Measurements from ENCODE around the gene ABCA1.

ABCA1 gene

DNA sequence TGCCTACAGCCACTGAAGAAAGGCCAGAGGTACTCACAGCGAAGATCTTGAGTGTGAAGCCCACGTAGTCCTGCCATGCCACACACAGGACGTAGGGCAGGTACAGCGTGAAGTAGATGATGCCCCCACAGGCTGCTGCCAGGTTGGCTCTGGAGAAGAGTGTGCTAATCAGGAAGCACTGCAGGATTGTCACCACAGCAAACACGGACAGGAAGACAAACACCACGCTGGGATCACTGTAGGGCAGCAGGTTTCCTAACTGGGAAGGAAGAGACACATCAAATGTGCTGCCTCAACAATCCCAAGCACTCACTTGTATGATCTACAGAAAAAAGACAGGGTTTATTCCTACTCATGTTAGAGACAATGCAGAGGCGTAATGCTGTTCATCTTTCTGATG, 101.0 kb downstream of the ABCA1 start:
- no peak overlapping the region for H3K4me3 ChIP-seq (ENCODE audit: low read depth, low read length, poor library complexity, severe bottlenecking)
- no peaks in the 10 kb centered on the region for H3K4me1 ChIP-seq (ENCODE audit: insufficient read depth, low read length, severe bottlenecking)
- no peaks in the 10 kb centered on the region for H3K79me2 ChIP-seq (ENCODE audit: insufficient read depth, low read length)
- no peaks in the 10 kb centered on the region for H3K9me3 ChIP-seq (ENCODE audit: low read length)
- no peak overlapping the region for H3K4me2 ChIP-seq (ENCODE audit: low read length)
- no peaks in the 10 kb centered on the region for H3F3A ChIP-seq (ENCODE audit: insufficient read depth, low read length)
- peaks cover 12% of the 10 kb centered on the region; the same call in 1 of the 2 replicates for H3K36me3 ChIP-seq (ENCODE audit: insufficient read depth, low read length)
- no peaks in the 10 kb centered on the region for H3K27me3 ChIP-seq (ENCODE audit: insufficient read depth, low read length)
- no peaks in the 10 kb centered on the region for H3K9me2 ChIP-seq (ENCODE audit: low read depth, low read length)
- no peak overlapping the region for H3K9ac ChIP-seq (ENCODE audit: low read length)
- no peak overlapping the region for H3K27ac ChIP-seq (ENCODE audit: low read depth, low read length, poor library complexity, severe bottlenecking)
- no peak overlapping the region for H2AFZ ChIP-seq (ENCODE audit: low read length)
- H4K20me1 ChIP-seq (ENCODE audit: insufficient read depth, low read length): no peaks in the 10 kb centered on the region
- TF ChIP-seq CTCF (IDR thresholded peaks at IDR 0.05; ENCODE audit: low read length): no peak
- no peak for TF ChIP-seq EZH2 (IDR thresholded peaks at IDR 0.05; ENCODE audit: borderline replicate concordance, low read length)

- peaks cover 8% of the 10 kb centered on the region; the same call in 1 of the 2 replicates for H3K36me3 ChIP-seq (ENCODE audit: insufficient read depth, low read length)
- no peaks in the 10 kb centered on the region for H3K79me2 ChIP-seq (ENCODE audit: insufficient read depth, low read length)
- H3F3A ChIP-seq (ENCODE audit: insufficient read depth, low read length): no peaks in the 10 kb centered on the region
Observed at GRCh38 chr9:104826079-104826775, 101.7 kb downstream of the ABCA1 start.

DNA sequence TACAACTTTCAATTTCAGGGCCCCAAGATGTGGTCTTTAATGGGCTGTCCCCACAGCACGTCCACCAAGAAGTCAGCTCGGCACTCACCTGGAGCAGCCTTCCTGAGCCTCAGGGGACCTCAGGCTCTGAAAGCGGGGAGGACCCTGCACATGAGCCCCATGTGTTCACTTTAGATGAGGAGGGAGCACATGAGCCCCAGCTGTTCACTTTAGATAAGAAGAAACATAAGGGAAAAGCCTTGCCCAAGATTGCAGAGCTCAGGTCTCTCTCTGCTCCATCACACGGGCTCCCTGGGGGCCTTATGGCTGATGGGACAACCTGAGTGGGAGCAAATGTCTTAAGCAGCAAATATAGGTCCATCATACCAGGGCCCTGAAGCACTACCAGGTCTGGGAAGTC, 107.6 kb downstream of the ABCA1 start:
- Histone ChIP-seq H3F3A (ENCODE audit: insufficient read depth, low read length) (no peaks in the 10 kb centered on the region), H3K9ac (ENCODE audit: low read length) (no peak overlapping the region), H3K27me3 (ENCODE audit: insufficient read depth, low read length) (no peaks in the 10 kb centered on the region), H4K20me1 (ENCODE audit: insufficient read depth, low read length) (no peaks in the 10 kb centered on the region), H3K36me3 (ENCODE audit: insufficient read depth, low read length) (peaks cover 35% of the 10 kb centered on the region), H3K79me2 (ENCODE audit: insufficient read depth, low read length) (no peaks in the 10 kb centered on the region), H3K9me2 (ENCODE audit: low read depth, low read length) (no peaks in the 10 kb centered on the region), H3K4me3 (ENCODE audit: low read depth, low read length, poor library complexity, severe bottlenecking) (no peak overlapping the region), H3K4me1 (ENCODE audit: insufficient read depth, low read length, severe bottlenecking) (no peaks in the 10 kb centered on the region), H2AFZ (ENCODE audit: low read length) (no peak overlapping the region), H3K4me2 (ENCODE audit: low read length) (no peak overlapping the region), H3K9me3 (ENCODE audit: low read length) (no peaks in the 10 kb centered on the region), H3K27ac (ENCODE audit: low read depth, low read length, poor library complexity, severe bottlenecking) (no peak overlapping the region)
- TF ChIP-seq CTCF (IDR thresholded peaks at IDR 0.05; ENCODE audit: low read length) (no peak), EZH2 (IDR thresholded peaks at IDR 0.05; ENCODE audit: borderline replicate concordance, low read length) (no peak)

More at GRCh38 chr9:104826079-104826775, 101.7 kb downstream of the ABCA1 start:
- no peak overlapping the region for H3K4me2 ChIP-seq (ENCODE audit: low read length)
- no peak for TF ChIP-seq CTCF (IDR thresholded peaks at IDR 0.05; ENCODE audit: low read length)
- no peak for TF ChIP-seq EZH2 (IDR thresholded peaks at IDR 0.05; ENCODE audit: borderline replicate concordance, low read length)
- no peaks in the 10 kb centered on the region for H4K20me1 ChIP-seq (ENCODE audit: insufficient read depth, low read length)
- H2AFZ ChIP-seq (ENCODE audit: low read length): no peak overlapping the region
- no peak overlapping the region for H3K4me3 ChIP-seq (ENCODE audit: low read depth, low read length, poor library complexity, severe bottlenecking)
- H3K4me1 ChIP-seq (ENCODE audit: insufficient read depth, low read length, severe bottlenecking): no peaks in the 10 kb centered on the region
- no peaks in the 10 kb centered on the region for H3K9me2 ChIP-seq (ENCODE audit: low read depth, low read length)
- no peaks in the 10 kb centered on the region for H3K9me3 ChIP-seq (ENCODE audit: low read length)
- no peak overlapping the region for H3K9ac ChIP-seq (ENCODE audit: low read length)
- H3K27ac ChIP-seq (ENCODE audit: low read depth, low read length, poor library complexity, severe bottlenecking): no peak overlapping the region
- no peaks in the 10 kb centered on the region for H3K27me3 ChIP-seq (ENCODE audit: insufficient read depth, low read length)
